GM19239 (cell line): ENCODE measurements around the gene ZCCHC24.
A peak's percentile ranks its signal among the peaks of the same experiment; 100 is the strongest.

Experiments
- DNase-seq: peaks from one replicate; pipeline ENCODE4 v3.0.0; 2011; ENCODE audit warnings: low spot score; ENCODE audit not compliant: insufficient read length
- FAIRE-seq: peaks from 2 replicates; lab custom pipeline; 2011; peaks lifted over from hg19 to GRCh38; lab: Jason Lieb, UNC

The ZCCHC24 gene

GRCh38 chr10:79352035-79352877 lies 93.2 kb downstream of the ZCCHC24 start:
- FAIRE-seq (no peak), DNase-seq (no peak)

DNA sequence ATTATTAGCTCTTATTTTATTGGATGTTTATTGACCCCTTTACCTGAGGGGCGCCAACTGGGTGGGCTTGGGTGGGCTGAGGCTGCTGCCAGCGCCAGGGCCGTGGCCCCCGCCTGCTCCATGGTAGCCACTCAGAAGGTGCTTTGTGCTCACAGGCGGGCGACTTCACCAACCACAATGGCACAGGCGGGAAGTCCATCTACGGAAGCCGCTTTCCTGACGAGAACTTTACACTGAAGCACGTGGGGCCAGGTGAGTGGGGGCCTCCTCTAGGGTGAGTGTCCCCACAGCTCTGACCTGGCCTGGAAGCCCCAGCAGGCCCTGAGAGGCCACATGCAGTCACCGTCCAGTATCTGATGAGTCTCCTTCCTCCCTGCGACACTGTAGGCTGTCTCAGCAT lies 94.1 kb downstream of the ZCCHC24 start:
- DNase-seq: no peak
- FAIRE-seq: no peak

- no peak for FAIRE-seq
- DNase-seq: no peak
Measured at GRCh38 chr10:79350407-79351154, 94.8 kb downstream of the ZCCHC24 start.

- FAIRE-seq (no peak), DNase-seq (no peak)
Measured at GRCh38 chr10:79349766-79350406, 95.5 kb downstream of the ZCCHC24 start.

- DNase-seq: no peak
- no peak for FAIRE-seq
Measured at GRCh38 chr10:79349072-79349491, 96.3 kb downstream of the ZCCHC24 start.

- DNase-seq (no peak), FAIRE-seq (no peak)
Measured at GRCh38 chr10:79348640-79348988, 96.8 kb downstream of the ZCCHC24 start.

DNA sequence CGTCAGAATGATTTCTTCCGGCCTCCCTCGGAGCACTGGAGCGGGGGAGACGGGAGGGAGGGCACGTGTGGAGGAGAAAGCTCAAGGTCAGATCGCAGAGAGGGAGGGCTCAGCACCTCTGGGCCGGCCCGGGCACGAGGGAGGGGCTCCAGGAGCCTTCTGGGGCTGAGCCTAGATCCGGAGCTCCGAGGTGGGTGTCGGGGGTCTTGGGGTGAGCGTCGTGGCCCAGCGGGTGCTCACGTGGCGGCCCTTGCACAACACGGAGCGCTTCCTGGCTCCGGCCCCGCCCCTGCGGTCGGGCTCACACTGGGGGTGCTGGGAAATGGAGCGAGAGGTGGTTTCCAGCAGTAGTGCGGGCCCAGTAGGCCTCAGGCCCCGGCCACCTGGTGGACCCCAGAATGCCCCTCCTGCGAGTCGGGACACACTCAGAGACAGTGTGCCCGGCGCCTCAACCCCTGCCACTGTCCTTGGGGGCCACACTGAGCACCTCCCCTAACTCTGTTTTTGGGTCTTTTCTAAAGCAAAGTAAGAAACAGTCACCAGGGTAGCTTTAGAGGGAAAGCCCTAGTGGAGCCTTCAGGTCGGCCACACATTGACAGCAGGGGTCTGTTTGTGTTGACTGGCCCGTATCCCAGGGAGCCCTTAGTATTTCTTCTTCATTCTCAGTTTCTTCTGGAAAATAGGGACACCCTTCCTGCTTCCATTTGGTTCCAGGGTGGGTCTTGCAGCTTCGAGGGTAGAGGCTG lies 97.4 kb downstream of the ZCCHC24 start:
- FAIRE-seq: no peak
- DNase-seq: peak; percentile 62

DNA sequence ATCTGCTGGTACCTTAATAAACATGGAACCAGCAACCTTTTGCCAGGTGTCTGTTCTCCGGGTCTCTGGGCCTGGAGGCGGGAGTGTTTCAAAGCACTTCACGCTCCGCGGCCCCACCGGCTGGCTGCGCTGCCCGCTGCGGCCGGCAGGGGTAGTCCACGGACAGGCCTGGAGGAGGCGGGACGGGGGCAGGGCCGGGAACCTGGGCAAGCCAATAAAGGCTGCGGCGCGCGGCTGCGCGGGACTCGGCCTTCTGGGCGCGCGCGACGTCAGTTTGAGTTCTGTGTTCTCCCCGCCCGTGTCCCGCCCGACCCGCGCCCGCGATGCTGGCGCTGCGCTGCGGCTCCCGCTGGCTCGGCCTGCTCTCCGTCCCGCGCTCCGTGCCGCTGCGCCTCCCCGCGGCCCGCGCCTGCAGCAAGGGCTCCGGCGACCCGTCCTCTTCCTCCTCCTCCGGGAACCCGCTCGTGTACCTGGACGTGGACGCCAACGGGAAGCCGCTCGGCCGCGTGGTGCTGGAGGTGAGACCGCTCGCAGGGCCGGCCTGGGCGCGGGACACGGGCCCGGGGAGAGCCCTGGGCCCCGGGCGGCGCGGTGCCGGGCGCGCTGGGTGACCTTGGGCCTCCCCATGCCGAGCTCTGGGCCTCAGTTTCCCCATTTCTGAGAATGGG lies 98.1 kb downstream of the ZCCHC24 start, which contains the start of gene PPIF:
Gene PPIF (plus strand): TSS at position 244 of the 668 bp plus-strand sequence. CDS start 80 bp downstream, at position 324.
- peak; percentile 40 for FAIRE-seq
- DNase-seq: peak; percentile 90

DNA sequence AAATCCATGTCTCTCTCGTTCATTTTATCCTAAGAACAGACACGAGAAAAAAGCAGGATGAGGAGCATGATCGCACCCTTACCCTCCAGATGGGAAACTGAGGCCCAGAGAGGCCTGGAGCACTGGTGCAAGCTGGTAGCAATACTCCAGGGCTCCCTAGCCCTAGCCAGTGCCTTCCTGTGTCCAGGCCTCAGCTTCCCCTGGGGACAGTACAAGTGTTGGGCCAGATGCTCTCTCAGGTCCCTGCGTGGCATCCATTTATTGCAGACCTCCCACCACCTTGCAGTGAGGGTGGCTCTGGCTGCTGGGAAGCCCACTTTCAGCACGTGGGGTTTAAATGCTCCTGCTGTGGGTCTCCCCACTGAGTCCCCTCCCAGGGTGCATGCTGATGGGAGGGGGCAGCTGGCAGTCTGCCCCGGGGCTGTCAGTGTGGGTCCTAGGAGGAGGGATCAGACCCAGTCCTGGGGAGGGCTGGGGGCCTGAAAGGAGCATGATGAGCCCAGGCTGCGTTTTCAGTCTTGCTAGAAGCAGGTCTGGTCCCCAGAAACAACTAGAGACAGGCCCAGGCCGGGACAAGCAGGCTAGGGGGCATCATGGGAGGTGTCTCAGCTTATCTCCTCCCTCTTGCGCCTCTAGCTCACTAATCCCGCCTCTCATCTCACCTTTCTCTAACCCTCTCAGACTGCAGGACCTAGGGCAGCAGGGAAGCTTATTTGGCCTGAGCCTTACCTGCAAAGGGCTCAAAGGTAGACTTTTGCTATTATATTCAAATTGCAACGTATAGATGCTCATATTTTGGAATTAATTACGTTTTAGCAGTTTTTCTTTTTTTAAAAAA lies 98.8 kb downstream of the ZCCHC24 start:
- FAIRE-seq: no peak

DNA sequence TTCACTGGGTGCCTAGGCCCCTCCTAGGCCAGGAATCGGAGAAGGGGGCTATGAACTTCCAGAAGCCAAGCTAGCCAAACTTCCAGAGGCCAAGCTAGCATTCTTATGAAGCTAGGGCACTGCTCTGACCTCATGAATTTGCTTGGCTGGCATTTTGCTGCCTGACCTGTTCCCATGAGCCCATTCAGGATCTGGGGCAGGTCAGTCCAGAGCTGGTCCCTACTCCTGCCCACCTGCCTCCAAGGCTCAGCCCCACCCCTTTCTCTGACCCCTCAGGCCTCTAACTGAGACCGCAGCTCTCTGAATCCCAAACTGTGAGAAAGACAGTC lies 99.4 kb downstream of the ZCCHC24 start:
- no peak for FAIRE-seq
- DNase-seq: no peak

More for the DNA sequence above, 98.8 kb downstream of the ZCCHC24 start:
- no peak for DNase-seq

DNA sequence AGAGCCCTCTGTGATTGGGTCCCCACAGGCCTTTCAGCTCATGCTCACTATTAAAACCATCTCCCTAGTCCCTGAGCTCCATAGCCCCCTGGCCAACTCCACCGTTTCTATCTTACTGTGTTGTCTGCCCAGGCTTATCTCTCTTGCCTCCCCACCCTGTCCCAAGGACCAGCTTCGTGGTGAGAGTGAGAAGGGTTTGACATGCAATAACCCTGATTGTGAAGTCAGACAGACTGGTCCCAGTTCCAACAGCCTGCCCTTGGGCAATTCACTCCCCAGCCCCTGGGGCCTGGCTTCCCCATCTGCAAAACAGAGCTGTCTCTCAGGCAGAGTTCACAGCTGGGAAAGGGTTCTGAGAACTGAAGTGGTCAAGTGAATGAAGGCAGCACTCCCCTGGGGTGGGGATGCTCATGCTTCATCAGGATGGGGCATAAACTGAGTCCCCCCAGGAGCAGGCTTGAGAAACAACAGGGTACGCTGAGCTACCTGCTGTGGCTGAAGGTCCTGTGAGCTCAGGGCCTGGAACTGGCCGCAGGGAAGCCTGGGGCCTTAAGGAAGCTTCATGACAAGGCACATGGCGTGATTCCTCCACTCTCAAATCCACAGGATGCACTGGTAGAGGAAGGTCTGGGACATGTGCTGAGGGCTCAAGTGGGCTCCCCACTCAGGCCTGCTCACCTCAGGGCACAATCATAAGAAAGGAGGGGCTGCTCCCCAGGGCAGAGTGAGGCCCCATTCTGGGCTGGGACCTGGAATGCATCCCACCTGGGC lies 100.0 kb downstream of the ZCCHC24 start:
- FAIRE-seq (no peak), DNase-seq (no peak)

DNA sequence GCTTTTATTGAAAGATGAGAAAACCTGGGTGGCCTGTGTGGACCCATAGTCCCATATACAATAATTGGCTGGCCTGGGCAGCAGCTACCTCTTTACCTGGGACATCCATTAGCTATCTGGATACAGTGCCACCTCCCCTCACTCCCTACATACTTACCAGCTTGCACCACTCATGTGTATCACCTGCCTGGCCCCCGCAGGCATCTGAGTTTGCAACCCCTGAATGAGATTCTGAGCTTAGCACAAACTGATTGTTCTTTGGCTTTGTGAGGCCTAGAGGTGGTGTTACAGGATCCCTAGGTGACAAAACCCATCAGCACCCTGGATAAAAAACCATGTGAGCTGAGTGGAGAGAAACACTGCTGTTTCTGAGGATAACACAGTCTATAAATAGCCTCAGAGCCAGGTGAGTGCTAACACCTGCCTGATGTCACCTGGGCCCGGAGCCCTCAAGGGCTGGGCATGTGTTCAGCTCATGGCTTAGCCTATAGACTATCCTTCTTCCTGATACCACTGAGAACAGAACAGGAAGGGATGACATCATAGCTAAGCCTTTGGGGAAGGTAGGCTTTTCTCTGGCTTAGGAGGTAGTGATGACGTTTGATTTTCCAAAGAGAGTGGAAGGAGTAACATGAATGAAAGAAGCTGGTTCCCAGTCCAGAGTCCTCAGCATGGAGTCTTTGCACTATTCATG lies 100.8 kb downstream of the ZCCHC24 start:
- no peak for FAIRE-seq
- DNase-seq: no peak

DNA sequence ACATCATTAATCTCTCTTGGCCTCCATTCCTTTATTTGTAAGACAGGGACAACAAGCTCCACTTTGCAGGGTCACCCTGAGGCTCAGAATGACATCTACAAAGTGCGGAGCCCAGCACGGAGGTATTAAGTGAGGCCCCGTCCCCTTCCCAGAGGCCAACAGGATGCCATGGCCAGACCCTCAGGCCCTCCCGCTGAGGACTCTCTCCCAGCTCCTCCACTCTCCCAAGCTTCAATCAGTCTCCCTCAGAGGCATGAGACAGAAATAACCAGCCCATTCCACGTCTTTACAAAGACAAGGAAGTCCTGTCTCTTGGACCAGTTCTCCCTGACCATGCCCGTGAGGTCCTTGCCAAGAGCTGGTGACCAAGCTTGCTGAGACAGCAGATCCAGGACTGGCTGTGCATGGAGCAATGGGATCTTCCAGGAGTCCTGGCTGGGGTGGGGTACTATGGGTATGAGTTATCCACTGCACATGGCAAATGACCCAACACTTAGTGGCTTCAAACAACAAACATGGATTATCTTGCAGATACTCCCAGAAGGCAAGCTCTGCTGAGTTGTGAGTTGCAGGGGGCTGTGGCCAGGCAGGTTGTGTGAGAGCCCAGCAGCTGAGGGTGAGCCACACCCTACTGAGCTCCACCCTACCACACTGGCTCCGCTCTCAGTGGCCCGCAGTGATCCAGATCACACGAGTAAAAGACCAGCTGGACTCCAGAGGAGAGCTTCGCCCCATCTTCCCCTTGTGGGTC lies 102.4 kb downstream of the ZCCHC24 start:
- DNase-seq (no peak), FAIRE-seq (no peak)

DNA sequence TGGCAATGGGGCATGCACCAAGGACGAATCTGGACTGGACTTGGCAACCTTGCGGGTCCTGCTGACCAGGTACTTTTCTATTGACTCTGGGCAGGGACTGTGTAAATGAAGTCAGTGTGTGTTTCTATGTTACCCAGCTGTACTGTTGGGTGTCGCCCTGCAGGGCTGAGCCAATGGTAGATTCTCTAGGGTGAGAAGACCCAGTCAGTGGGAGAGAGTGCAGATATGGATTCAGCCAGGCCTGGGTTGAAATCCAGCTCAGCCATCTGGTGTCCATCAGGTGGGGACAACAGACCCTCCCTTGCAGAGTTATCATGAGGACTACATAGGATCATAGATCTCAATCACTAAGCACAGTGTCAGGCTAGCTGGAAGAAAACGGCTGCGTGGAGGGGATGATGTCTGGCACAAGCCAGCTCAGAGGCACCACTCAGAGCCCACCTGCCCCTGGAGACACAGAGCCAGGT lies 103.1 kb downstream of the ZCCHC24 start:
- FAIRE-seq: no peak
- DNase-seq: no peak

DNA sequence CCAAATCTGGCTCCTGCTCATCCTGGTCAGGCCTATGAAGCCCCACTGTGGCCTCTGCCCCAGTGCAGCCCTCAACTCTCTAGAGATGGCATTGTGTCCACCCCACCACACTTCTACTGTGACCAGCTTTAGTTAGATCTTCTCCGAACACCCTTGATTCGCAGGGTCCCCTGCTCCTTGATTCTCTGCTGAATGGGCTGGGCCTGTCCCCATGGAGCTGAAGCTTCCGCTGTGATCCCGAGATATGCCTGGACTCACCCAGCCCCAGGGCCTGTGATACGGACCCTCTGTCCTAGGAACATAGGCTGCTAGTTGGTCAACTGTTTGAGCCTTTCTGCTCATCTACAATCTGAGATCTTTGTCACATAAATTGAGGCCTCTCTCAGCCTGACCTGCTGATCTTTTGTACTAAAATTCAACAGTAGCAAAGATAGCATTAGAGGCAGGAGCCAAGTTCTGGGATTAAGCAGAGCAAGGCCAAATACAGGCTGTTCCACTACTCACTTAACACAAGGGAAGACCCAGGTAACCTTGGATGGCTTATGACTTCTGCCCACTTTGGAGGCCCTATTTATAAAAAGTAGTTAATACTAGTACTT lies 104.7 kb downstream of the ZCCHC24 start:
- FAIRE-seq (peak; percentile 35), DNase-seq (no peak)

GRCh38 chr10:79339266-79339665 lies 106.2 kb downstream of the ZCCHC24 start:
- DNase-seq (no peak), FAIRE-seq (no peak)
